Mucosa of rectum (tissue), 2 donors: ENCODE measurements around the gene C19orf33.

Experiments
- H3K27ac ChIP-seq, 2 donors: one replicate each; pipeline ENCODE4 v1.7.0; 2013; ENCODE audit warnings: inconsistent platforms in 2 of 2, low read depth in 2 of 2, low read length in 2 of 2
- H3K27me3 ChIP-seq, 2 donors: one replicate each; pipeline ENCODE4 v1.7.0; 2013; ENCODE audit warnings: low read length in 2 of 2; ENCODE audit not compliant: control insufficient read depth in 2 of 2, insufficient read depth in 2 of 2
- H3K36me3 ChIP-seq, 2 donors: one replicate each; pipeline ENCODE4 v1.7.0; 2013; ENCODE audit warnings: low read length in 2 of 2; ENCODE audit not compliant: control insufficient read depth in 2 of 2, insufficient read depth in 2 of 2
- H3K4me1 ChIP-seq, 2 donors: one replicate each; pipeline ENCODE4 v1.7.0; 2013; ENCODE audit warnings: low read length in 2 of 2, mild to moderate bottlenecking in 1 of 2; ENCODE audit not compliant: control insufficient read depth in 2 of 2, insufficient read depth in 2 of 2
- H3K4me3 ChIP-seq, 2 donors: one replicate each; pipeline ENCODE4 v1.7.0; 2013; ENCODE audit warnings: low read length in 2 of 2
- H3K9ac ChIP-seq, 2 donors: one replicate each; pipeline ENCODE4 v1.7.0; 2013; ENCODE audit warnings: low read length in 2 of 2, low read depth in 1 of 2, mild to moderate bottlenecking in 1 of 2
- H3K9me3 ChIP-seq, 2 donors: one replicate each; pipeline ENCODE4 v1.7.0; 2013; ENCODE audit warnings: low read length in 2 of 2; ENCODE audit not compliant: control insufficient read depth in 2 of 2
- donor health status: healthy.
- donor health status: Normal muscosa, but diverticular disease.

Gene C19orf33

DNA sequence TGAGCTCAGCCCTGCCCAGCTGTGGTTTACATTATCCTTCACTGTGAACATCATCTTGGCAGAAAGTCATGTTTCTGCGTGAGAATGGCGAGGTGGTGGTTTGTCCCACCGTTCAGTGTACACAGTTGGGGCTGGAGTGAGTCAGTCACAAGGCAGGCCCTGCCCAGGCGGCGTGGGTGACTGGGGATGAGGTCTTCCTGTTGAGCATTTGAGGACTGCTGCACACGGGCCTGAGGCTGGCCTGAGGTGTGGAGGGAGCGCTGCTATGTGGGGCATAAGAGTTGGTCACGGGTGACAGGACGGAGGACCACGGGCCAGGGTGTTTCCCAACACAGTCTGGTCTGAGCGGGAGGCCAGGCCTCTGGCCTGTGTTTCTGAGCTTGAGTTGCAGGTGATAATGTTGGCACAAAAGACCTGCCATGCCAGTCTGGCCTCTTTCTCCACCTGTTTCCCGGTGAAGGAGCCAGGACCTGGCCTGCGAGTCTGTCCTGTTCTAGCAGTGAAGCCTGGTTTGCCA lies 13.4 kb upstream of the C19orf33 start:
- no peak overlapping the region for H3K9ac ChIP-seq
- H3K4me1 ChIP-seq, result no peaks in the 10 kb centered on the region
- peak overlapping the region in 1 of 2 donors; percentile 23 for H3K27ac ChIP-seq
- no peaks in the 10 kb centered on the region for H3K27me3 ChIP-seq
- no peak overlapping the region for H3K4me3 ChIP-seq
- peaks cover 34 to 50% of the 10 kb centered on the region in 2 donors for H3K36me3 ChIP-seq
- no peaks in the 10 kb centered on the region for H3K9me3 ChIP-seq

DNA sequence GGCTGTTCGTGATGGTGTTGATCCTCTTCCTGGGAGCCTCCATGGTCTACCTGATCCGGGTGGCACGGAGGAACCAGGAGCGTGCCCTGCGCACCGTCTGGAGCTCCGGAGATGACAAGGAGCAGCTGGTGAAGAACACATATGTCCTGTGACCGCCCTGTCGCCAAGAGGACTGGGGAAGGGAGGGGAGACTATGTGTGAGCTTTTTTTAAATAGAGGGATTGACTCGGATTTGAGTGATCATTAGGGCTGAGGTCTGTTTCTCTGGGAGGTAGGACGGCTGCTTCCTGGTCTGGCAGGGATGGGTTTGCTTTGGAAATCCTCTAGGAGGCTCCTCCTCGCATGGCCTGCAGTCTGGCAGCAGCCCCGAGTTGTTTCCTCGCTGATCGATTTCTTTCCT lies 12.2 kb upstream of the C19orf33 start:
- no peak overlapping the region for H3K4me3 ChIP-seq
- no peak overlapping the region for H3K9ac ChIP-seq
- H3K36me3 ChIP-seq, result peaks cover 30 to 44% of the 10 kb centered on the region in 2 donors
- H3K4me1 ChIP-seq, result no peaks in the 10 kb centered on the region
- no peaks in the 10 kb centered on the region for H3K9me3 ChIP-seq
- peak overlapping the region in 1 of 2 donors; percentile 16 for H3K27ac ChIP-seq
- no peaks in the 10 kb centered on the region for H3K27me3 ChIP-seq

DNA sequence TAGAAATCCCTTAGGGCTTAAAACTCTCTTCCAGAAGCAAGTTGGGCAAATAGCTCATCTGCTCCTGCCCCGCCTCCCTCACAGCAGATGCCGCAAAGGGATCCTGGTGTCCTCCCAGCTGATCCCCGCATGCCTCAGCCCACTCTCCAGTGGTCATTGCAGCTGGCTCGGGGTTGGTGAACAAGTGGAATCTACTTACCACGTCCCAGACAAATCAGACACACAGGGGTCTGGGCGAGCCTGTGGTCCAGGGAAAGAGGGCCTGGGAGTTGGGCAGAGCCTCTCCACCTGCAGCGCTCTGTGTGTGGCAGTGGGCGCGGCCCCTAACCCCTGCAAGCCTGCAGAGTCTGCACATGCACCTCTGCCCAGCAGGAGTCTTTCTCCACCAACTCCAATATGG lies 10.8 kb upstream of the C19orf33 start:
- Histone ChIP-seq H3K27ac (no peak overlapping the region), H3K36me3 (peaks cover 24 to 35% of the 10 kb centered on the region in 2 donors), H3K9ac (no peak overlapping the region), H3K4me3 (no peak overlapping the region), H3K4me1 (no peaks in the 10 kb centered on the region), H3K9me3 (no peaks in the 10 kb centered on the region), H3K27me3 (no peaks in the 10 kb centered on the region)

DNA sequence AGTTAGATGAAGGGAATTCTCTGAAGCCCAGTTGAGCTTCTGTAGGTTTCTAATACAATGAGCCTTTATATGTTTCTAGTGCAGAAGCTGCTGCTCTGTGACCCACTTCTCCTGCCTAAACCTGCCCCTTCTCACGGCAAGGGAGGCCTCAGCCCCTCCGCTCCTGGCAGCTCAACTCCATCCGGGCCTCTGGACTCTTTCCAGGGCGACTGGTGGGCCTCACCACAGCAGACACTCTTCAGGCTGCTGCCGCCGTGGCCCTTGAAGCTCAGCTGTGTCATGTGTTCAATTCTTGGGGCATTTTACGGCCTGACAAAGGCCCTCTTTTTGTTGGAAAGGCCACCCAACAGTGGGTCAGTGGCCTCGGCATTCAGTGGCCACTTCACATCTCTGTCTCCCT lies 10.0 kb upstream of the C19orf33 start:
- Histone ChIP-seq H3K4me3 (no peak overlapping the region), H3K36me3 (peaks cover 22 to 28% of the 10 kb centered on the region in 2 donors), H3K9me3 (no peaks in the 10 kb centered on the region), H3K27me3 (no peaks in the 10 kb centered on the region), H3K9ac (no peak overlapping the region), H3K4me1 (no peaks in the 10 kb centered on the region), H3K27ac (no peak overlapping the region)

DNA sequence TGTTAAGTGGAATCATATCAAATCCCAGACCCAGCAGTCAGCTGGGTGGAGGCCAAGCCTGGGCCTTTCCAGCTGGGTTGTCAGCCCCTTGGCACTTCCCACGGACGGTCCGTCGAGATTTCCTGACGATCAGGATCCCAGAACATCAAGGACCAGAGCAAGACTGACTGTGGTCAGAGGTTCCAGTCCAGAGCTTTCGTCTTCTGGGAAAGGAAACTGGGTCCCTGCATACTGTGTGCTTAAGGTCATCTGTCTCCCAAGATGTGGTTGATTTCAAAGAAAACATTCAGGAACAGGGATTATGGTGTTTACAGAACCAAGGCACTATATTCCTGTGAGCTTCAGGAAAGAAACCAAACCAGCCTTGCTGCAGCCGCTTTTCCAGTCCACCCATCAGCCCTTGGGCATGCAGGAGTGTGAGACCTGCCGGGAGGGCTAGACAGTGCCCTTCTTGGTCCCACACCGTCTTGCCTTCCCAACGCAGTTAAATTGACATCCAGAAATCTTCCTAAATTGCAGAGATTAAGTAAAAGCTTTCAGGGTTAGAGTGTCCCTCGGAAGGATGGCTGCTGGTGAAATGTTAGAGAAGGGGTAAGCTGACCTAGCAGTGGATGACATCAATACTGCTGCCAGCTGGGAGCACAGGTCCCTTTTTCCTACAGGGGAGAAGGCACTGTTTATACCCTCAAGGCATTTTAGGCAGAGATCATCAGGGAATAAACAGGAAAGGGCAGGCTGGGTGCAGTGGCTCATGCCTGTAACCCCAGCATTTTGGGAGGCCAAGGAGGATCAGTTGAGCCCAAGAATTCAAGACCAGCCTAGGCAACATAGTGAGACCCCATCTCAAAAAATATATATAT lies 5.0 kb upstream of the C19orf33 start:
- H3K9ac ChIP-seq, result no peak overlapping the region

DNA sequence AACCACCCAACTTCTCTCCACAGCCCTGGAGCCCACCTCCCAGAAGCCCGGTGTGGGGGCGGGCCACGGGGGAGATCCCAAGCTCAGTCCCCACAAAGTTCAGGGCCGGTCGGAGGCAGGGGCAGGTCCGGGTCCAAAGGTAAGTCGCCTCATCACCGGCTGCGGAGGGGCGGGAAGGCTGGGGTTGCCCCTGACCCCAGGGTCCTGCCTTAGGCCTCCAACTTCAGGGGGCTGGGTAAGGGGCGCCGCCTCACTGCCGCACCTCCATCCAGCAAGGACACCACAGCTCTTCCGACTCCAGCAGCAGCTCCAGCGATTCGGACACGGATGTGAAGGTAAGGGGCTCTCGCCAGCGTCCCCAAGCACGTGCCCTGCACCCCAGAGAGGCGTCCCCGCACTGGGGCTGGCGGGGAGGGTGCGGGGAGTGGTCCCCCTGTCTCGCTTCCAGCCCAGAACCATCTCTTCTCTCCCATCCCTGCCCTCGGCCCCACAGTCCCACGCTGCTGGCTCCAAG lies 358 bp downstream of the C19orf33 start:
- Histone ChIP-seq H3K27ac (peak overlapping the region; percentile 98), H3K36me3 (peaks cover 10 to 20% of the 10 kb centered on the region in 2 donors), H3K4me1 (peaks cover 6 to 22% of the 10 kb centered on the region in 2 donors), H3K4me3 (peak overlapping the region; percentile 72 to 80), H3K27me3 (no peaks in the 10 kb centered on the region), H3K9ac (peak overlapping the region; percentile 76 to 99), H3K9me3 (no peaks in the 10 kb centered on the region)

More for the DNA sequence above, 5.0 kb upstream of the C19orf33 start:
- Histone ChIP-seq H3K36me3 (no peaks in the 10 kb centered on the region), H3K4me3 (no peak overlapping the region), H3K27ac (peak overlapping the region in 1 of 2 donors; percentile 83), H3K9me3 (no peaks in the 10 kb centered on the region), H3K27me3 (no peaks in the 10 kb centered on the region), H3K4me1 (peaks cover 6 to 19% of the 10 kb centered on the region in 2 donors)

DNA sequence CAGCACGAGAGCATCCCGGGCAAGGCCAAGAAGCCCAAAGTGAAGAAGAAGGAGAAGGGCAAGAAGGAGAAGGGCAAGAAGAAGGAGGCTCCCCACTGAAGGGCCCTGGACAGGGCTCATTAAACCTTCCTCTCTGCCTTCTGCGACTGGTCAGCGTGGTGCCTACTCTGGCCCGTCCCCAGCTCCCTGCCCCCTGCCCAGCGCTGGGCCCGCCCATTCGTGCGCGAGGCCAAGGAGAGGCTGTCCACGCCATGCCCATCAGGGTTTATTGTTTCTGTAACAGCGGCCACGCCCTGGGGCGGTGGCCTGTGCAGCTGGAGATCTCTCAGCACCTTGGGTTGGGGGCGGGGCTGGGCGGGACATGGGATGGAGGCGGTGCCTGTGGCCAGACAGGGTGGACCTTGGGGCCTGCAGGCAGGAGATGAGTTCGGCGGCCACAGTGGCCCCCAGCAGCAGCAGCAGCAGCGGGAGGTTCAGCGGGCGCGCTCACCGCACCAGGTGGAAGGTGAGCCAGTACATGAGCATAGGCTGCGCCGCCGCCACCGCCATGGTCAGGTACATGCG lies 897 bp downstream of the C19orf33 start:
- Histone ChIP-seq H3K36me3 (peaks cover 10 to 20% of the 10 kb centered on the region in 2 donors), H3K4me1 (peaks cover 6 to 22% of the 10 kb centered on the region in 2 donors), H3K4me3 (peak overlapping the region; percentile 72 to 80), H3K9me3 (no peaks in the 10 kb centered on the region), H3K9ac (peak overlapping the region; percentile 76 to 99), H3K27ac (peak overlapping the region; percentile 98), H3K27me3 (no peaks in the 10 kb centered on the region)

DNA sequence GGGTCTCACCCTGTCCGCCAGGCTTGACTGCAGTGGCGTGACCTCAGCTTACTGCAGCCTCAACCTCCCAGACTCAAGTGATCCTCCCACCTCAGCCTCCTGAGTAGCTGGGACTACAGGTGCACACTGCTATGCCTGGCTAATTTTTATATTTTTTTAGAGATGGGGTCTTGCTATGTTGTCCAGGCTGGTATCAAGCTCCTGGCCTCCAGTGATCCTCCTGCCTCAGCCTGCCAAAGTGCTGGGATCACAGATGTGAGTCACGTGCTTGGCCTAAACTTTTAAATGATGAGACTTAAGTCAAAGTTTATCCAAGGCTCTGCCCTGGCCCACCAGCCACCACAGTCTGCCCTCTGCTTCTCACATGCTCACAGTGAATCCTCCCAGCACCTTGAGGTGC lies 2.2 kb downstream of the C19orf33 start:
- Histone ChIP-seq H3K27me3 (no peaks in the 10 kb centered on the region), H3K9me3 (no peaks in the 10 kb centered on the region), H3K36me3 (peaks cover 10 to 20% of the 10 kb centered on the region in 2 donors), H3K4me1 (peaks cover 6 to 14% of the 10 kb centered on the region in 2 donors), H3K9ac (no peak overlapping the region), H3K27ac (no peak overlapping the region), H3K4me3 (no peak overlapping the region)

DNA sequence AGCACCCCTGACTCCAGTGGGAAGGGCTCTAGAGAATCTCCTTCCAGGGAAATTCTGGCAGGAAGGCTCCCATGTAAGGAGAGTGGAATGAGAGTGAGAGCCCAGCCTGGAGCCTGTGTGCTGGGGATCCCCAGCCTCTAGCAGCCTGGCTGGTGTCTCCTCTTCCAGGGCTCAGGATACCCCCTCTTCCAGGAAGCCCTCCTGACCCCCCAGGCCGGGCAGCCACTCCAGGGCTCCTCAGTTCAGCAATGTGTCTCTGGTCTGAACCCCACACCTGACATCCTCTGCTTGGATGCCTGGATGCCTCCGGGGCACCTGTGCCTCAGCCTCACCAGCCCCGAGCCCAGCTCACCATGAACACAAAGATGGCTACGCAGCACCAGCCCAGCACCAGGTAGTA lies 3.0 kb downstream of the C19orf33 start:
- Histone ChIP-seq H3K4me3 (no peak overlapping the region), H3K9me3 (no peaks in the 10 kb centered on the region), H3K27ac (no peak overlapping the region), H3K27me3 (no peaks in the 10 kb centered on the region), H3K4me1 (peaks cover 6 to 14% of the 10 kb centered on the region in 2 donors), H3K36me3 (peaks cover 10 to 20% of the 10 kb centered on the region in 2 donors), H3K9ac (no peak overlapping the region)

DNA sequence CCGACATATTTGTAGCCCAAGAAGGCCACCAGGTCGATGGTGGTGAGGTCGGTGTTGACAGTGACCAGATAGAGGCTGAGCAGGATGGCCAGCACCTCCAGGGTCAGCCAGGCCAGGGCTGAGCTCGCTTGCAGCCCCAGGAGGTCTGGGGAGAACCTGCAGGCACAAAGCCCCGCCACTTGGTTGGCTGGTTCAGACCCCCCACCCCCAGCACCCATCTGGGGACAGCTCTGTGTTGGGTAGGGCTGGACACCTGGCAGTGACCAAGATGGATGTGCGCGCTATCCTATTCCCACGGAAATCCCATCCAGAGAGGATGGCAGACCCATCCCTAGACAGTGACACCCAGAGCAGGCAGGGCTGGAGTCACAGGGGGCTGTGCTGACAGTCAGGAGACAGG lies 3.5 kb downstream of the C19orf33 start:
- peaks cover 10 to 20% of the 10 kb centered on the region in 2 donors for H3K36me3 ChIP-seq
- H3K4me1 ChIP-seq, result peaks cover 6 to 14% of the 10 kb centered on the region in 2 donors
- H3K9me3 ChIP-seq, result no peaks in the 10 kb centered on the region
- H3K4me3 ChIP-seq, result no peak overlapping the region
- H3K9ac ChIP-seq, result no peak overlapping the region
- no peak overlapping the region for H3K27ac ChIP-seq
- no peaks in the 10 kb centered on the region for H3K27me3 ChIP-seq
